Muscle layer of colon (tissue), 2 donors: ENCODE results near the gene CHCHD6.
A peak's percentile ranks its signal among the peaks of the same experiment; 100 is the strongest.

Source experiments
- H3K27ac ChIP-seq: one replicate; pipeline ENCODE4 v1.7.0; 2013; ENCODE audit warnings: low read depth, mild to moderate bottlenecking, low read length, moderate library complexity
- H3K27me3 ChIP-seq, 2 donors: one replicate each; pipeline ENCODE4 v1.7.0; 2013; ENCODE audit warnings: low read length in 2 of 2, mild to moderate bottlenecking in 2 of 2; ENCODE audit not compliant: insufficient read depth in 2 of 2, control insufficient read depth in 1 of 2
- H3K36me3 ChIP-seq: one replicate; pipeline ENCODE4 v1.7.0; 2013; ENCODE audit warnings: mild to moderate bottlenecking, low read length; ENCODE audit not compliant: insufficient read depth
- H3K4me1 ChIP-seq: one replicate; pipeline ENCODE4 v1.7.0; 2013; ENCODE audit warnings: mild to moderate bottlenecking, low read length; ENCODE audit not compliant: insufficient read depth
- H3K4me3 ChIP-seq, 2 donors: one replicate each; pipeline ENCODE4 v1.7.0; 2013; ENCODE audit warnings: low read length in 2 of 2, low read depth in 1 of 2, mild to moderate bottlenecking in 1 of 2, moderate library complexity in 1 of 2
- H3K9ac ChIP-seq: one replicate; pipeline ENCODE4 v1.7.0; 2013; ENCODE audit warnings: low read length
- H3K9me3 ChIP-seq: one replicate; pipeline ENCODE4 v1.7.0; 2013; ENCODE audit warnings: mild to moderate bottlenecking, low read length
- donor health status: abdominal sarcoma.
- donor health status: Adenocarcinoma of cecum.

The CHCHD6 gene

GRCh38 chr3:126984391-126985131, 280.5 kb downstream of the CHCHD6 start:
- no peak overlapping the region for H3K27ac ChIP-seq
- H3K4me1 ChIP-seq: peaks cover 11% of the 10 kb centered on the region
- H3K36me3 ChIP-seq: no peaks in the 10 kb centered on the region
- peak overlapping the region; percentile 52 to 59 for H3K4me3 ChIP-seq
- no peaks in the 10 kb centered on the region for H3K27me3 ChIP-seq
- H3K9ac ChIP-seq: peak overlapping the region; percentile 44
- H3K9me3 ChIP-seq: no peaks in the 10 kb centered on the region

- H3K4me1 ChIP-seq: peaks cover 11% of the 10 kb centered on the region
- H3K36me3 ChIP-seq: peaks cover 4% of the 10 kb centered on the region
- no peaks in the 10 kb centered on the region for H3K9me3 ChIP-seq
- no peak overlapping the region for H3K4me3 ChIP-seq
- no peak overlapping the region for H3K27ac ChIP-seq
- no peak overlapping the region for H3K9ac ChIP-seq
- no peaks in the 10 kb centered on the region for H3K27me3 ChIP-seq
Measured at GRCh38 chr3:126985132-126985985, 281.3 kb downstream of the CHCHD6 start.

- Histone ChIP-seq H3K36me3 (peaks cover 4% of the 10 kb centered on the region), H3K4me1 (peaks cover 11% of the 10 kb centered on the region), H3K4me3 (no peak overlapping the region), H3K27me3 (no peaks in the 10 kb centered on the region), H3K9me3 (no peaks in the 10 kb centered on the region), H3K27ac (no peak overlapping the region), H3K9ac (no peak overlapping the region)
Measured at GRCh38 chr3:126986001-126986400, 282.0 kb downstream of the CHCHD6 start.

- H3K4me1 ChIP-seq: peaks cover 6% of the 10 kb centered on the region
- H3K27me3 ChIP-seq: no peaks in the 10 kb centered on the region
- H3K4me3 ChIP-seq: no peak overlapping the region
- H3K36me3 ChIP-seq: peaks cover 4% of the 10 kb centered on the region
- no peak overlapping the region for H3K27ac ChIP-seq
- H3K9ac ChIP-seq: no peak overlapping the region
- no peaks in the 10 kb centered on the region for H3K9me3 ChIP-seq
Measured at GRCh38 chr3:126987129-126987528, 283.1 kb downstream of the CHCHD6 start.

GRCh38 chr3:126987596-126987995, 283.6 kb downstream of the CHCHD6 start:
- no peak overlapping the region for H3K27ac ChIP-seq
- no peaks in the 10 kb centered on the region for H3K27me3 ChIP-seq
- H3K9ac ChIP-seq: no peak overlapping the region
- H3K36me3 ChIP-seq: peaks cover 4% of the 10 kb centered on the region
- H3K4me1 ChIP-seq: peaks cover 5% of the 10 kb centered on the region
- H3K4me3 ChIP-seq: no peak overlapping the region
- H3K9me3 ChIP-seq: no peaks in the 10 kb centered on the region

- Histone ChIP-seq H3K4me3 (no peak overlapping the region), H3K27me3 (no peaks in the 10 kb centered on the region), H3K36me3 (peaks cover 4% of the 10 kb centered on the region), H3K27ac (no peak overlapping the region), H3K9me3 (no peaks in the 10 kb centered on the region), H3K9ac (no peak overlapping the region), H3K4me1 (peaks cover 5% of the 10 kb centered on the region)
Measured at GRCh38 chr3:126988451-126989021, 284.5 kb downstream of the CHCHD6 start.

- Histone ChIP-seq H3K9ac (no peak overlapping the region), H3K27ac (no peak overlapping the region), H3K36me3 (peaks cover 4% of the 10 kb centered on the region), H3K9me3 (no peaks in the 10 kb centered on the region), H3K4me3 (no peak overlapping the region), H3K4me1 (peaks cover 11% of the 10 kb centered on the region), H3K27me3 (no peaks in the 10 kb centered on the region)
Measured at GRCh38 chr3:126989316-126990023, 285.4 kb downstream of the CHCHD6 start.

GRCh38 chr3:126990024-126990700, 286.1 kb downstream of the CHCHD6 start:
- Histone ChIP-seq H3K36me3 (peaks cover 4% of the 10 kb centered on the region), H3K4me1 (peaks cover 11% of the 10 kb centered on the region), H3K27ac (no peak overlapping the region)

GRCh38 chr3:126990890-126991289, 286.9 kb downstream of the CHCHD6 start:
- no peak overlapping the region for H3K27ac ChIP-seq

More at GRCh38 chr3:126990024-126990700, 286.1 kb downstream of the CHCHD6 start:
- H3K4me3 ChIP-seq: no peak overlapping the region
- no peaks in the 10 kb centered on the region for H3K9me3 ChIP-seq
- H3K27me3 ChIP-seq: no peaks in the 10 kb centered on the region
- no peak overlapping the region for H3K9ac ChIP-seq

GRCh38 chr3:126991366-126992200, 287.5 kb downstream of the CHCHD6 start:
- Histone ChIP-seq H3K36me3 (peaks cover 4% of the 10 kb centered on the region), H3K27me3 (no peaks in the 10 kb centered on the region), H3K27ac (no peak overlapping the region), H3K9me3 (no peaks in the 10 kb centered on the region), H3K4me1 (peaks cover 10% of the 10 kb centered on the region), H3K4me3 (no peak overlapping the region), H3K9ac (no peak overlapping the region)

More at GRCh38 chr3:126990890-126991289, 286.9 kb downstream of the CHCHD6 start:
- peaks cover 11% of the 10 kb centered on the region for H3K4me1 ChIP-seq
- no peak overlapping the region for H3K9ac ChIP-seq
- no peaks in the 10 kb centered on the region for H3K27me3 ChIP-seq
- peaks cover 4% of the 10 kb centered on the region for H3K36me3 ChIP-seq
- H3K9me3 ChIP-seq: no peaks in the 10 kb centered on the region
- no peak overlapping the region for H3K4me3 ChIP-seq
